ENCODE results near the gene PYGB. TPM values are rescaled to one million over a fixed set of nuclear protein-coding genes. Genes with fewer than 3 reads are reported as not detected.

Gene PYGB
- total RNA-seq, 1 donor from 2014 or later, result 46.6 TPM

DNA sequence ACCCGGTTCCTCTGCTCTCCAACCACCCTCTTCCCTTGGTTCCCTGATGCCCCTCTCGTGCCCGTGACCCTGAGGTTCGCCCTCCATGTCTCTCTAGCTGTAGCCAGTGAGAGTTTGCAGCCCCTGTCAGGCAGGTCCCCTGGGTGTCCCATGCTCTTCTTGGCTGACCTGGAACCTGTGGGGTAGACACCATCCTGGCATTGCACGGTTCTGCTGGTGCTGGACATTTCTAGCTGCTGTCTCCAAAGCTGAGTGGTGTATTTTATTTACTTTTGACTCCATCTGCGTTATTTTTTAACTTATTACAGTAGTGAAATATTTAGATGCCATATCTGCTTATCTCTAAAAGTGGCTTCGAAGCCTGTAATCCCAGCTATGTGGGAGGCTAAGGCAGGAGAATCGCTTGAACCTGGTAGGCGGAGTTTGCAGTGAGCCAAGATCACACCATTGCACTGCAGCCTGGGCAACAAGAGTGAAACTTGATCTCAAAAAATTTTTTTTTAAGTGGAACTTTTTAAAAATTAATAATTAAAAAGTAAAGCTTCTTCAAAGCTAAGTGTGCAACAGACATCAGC, 39.8 kb upstream of the PYGB start:
- TF ChIP-seq, protein P1, sequence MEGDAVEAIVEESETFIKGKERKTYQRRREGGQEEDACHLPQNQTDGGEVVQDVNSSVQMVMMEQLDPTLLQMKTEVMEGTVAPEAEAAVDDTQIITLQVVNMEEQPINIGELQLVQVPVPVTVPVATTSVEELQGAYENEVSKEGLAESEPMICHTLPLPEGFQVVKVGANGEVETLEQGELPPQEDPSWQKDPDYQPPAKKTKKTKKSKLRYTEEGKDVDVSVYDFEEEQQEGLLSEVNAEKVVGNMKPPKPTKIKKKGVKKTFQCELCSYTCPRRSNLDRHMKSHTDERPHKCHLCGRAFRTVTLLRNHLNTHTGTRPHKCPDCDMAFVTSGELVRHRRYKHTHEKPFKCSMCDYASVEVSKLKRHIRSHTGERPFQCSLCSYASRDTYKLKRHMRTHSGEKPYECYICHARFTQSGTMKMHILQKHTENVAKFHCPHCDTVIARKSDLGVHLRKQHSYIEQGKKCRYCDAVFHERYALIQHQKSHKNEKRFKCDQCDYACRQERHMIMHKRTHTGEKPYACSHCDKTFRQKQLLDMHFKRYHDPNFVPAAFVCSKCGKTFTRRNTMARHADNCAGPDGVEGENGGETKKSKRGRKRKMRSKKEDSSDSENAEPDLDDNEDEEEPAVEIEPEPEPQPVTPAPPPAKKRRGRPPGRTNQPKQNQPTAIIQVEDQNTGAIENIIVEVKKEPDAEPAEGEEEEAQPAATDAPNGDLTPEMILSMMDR (IDR thresholded peaks at IDR 0.05; ENCODE audit: unreplicated experiment), result no peak
- Mint-ChIP-seq H3K27ac (no peak overlapping the region), H3K27me3 (ENCODE audit: low read depth) (no peaks in the 10 kb centered on the region), H3K36me3 (peaks cover 22% of the 10 kb centered on the region), H3K4me3 (no peak overlapping the region), H3K9me3 (peaks cover 4% of the 10 kb centered on the region), H3K4me1 (peaks cover 7% of the 10 kb centered on the region)
- DNase-seq (ENCODE audit: low spot score in 2 of 2, unreplicated experiment in 2 of 2), result no peak

DNA sequence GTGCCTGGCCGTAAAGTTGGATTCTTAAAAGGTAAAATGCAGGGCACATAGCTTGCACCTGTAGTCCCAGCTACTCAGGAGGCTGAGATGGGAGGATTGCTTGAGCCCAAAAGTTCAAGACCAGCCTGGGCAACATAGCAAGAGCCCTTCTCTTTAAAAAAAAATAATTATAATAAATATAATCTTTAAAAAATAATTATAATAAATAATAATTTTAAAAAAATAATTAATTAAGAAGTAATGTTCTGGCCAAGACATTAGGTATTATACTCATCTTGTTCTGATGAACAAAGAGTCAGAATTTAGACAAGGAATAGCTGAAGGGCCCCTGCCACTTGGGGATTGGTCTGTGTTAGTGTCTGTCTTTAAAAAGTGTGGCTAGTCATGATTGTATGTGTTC, 38.5 kb upstream of the PYGB start:
- Mint-ChIP-seq H3K27me3 (ENCODE audit: low read depth) (no peaks in the 10 kb centered on the region), H3K9me3 (no peaks in the 10 kb centered on the region), H3K27ac (no peak overlapping the region), H3K36me3 (peaks cover 19% of the 10 kb centered on the region), H3K4me1 (peaks cover 7% of the 10 kb centered on the region), H3K4me3 (no peak overlapping the region)
- no peak for DNase-seq (ENCODE audit: low spot score in 2 of 2, unreplicated experiment in 2 of 2)
- TF ChIP-seq, protein P1 (IDR thresholded peaks at IDR 0.05; ENCODE audit: unreplicated experiment), result no peak

DNA sequence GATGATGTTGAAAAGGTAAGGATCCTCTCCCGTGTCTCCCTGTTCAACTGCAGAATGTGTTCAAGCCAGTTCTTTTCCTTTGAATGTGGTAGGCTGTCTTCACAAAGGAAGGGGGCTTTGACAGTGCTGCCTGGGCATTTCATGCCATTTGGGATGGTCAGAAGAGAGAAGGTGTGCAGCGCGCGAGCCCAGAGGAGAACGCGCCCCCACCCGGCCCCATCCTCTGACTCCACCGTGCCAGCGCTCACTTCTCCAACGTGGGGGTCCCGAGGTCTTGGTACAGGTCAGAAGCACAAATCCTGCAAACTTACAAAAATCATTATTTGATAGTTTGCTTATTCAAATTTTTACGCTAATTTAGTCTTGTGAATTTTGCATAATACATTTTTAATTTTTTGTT, 38.0 kb upstream of the PYGB start:
- H3K4me3 Mint-ChIP-seq, result no peak overlapping the region
- TF ChIP-seq, protein P1 (IDR thresholded peaks at IDR 0.05; ENCODE audit: unreplicated experiment), result no peak
- H3K27me3 Mint-ChIP-seq (ENCODE audit: low read depth), result no peaks in the 10 kb centered on the region
- H3K36me3 Mint-ChIP-seq, result peaks cover 19% of the 10 kb centered on the region
- H3K9me3 Mint-ChIP-seq, result no peaks in the 10 kb centered on the region
- peaks cover 7% of the 10 kb centered on the region for H3K4me1 Mint-ChIP-seq
- H3K27ac Mint-ChIP-seq, result no peak overlapping the region
- DNase-seq (ENCODE audit: low spot score in 2 of 2, unreplicated experiment in 2 of 2), result no peak

DNA sequence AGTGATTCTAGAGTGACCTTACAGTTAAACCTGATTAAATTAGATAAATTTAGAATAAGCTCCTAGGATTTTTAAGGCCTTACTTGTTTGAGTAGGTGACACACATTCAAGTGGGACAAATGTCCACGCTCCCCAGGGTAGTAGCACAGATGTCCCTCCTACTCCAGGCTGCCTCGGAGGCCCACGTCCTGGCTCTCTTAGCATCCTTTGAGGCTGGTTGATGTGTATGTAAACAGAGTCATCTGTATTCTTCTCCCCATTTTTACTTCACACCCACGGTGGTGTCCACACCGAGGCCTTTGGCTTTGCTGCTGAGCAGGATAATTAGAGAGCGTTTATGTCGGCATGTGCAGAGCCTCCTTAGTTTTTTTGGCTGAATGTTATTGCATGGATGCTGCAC, 36.6 kb upstream of the PYGB start:
- Mint-ChIP-seq H3K36me3 (peaks cover 23% of the 10 kb centered on the region), H3K9me3 (no peaks in the 10 kb centered on the region), H3K27ac (no peak overlapping the region), H3K4me3 (no peak overlapping the region), H3K4me1 (peaks cover 3% of the 10 kb centered on the region), H3K27me3 (ENCODE audit: low read depth) (no peaks in the 10 kb centered on the region)
- no peak for DNase-seq (ENCODE audit: low spot score in 2 of 2, unreplicated experiment in 2 of 2)
- TF ChIP-seq, protein P1 (IDR thresholded peaks at IDR 0.05; ENCODE audit: unreplicated experiment), result no peak

DNA sequence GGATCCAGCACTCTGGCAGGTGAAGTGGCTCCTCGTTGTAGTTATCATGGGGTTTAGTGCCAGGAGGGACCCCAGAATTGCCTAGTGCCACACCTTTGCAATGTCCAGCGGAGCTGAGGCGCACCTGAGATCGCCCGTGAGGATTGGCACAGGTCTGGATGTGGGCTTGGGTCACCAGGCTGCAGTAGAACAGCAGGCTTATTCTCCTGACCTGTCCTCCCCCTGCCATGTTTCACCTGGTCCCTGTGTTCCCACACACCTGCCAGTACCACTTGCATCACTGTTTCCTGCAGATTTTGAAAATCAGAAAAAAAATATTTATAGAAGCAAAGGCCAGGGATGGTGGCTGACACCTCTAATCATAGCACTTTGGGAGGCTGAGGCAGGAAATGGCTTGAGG, 35.6 kb upstream of the PYGB start:
- Mint-ChIP-seq H3K4me1 (peaks cover 3% of the 10 kb centered on the region), H3K4me3 (no peak overlapping the region), H3K27me3 (ENCODE audit: low read depth) (no peaks in the 10 kb centered on the region), H3K36me3 (peaks cover 23% of the 10 kb centered on the region), H3K9me3 (no peaks in the 10 kb centered on the region), H3K27ac (no peak overlapping the region)
- TF ChIP-seq, protein P1 (IDR thresholded peaks at IDR 0.05; ENCODE audit: unreplicated experiment), result no peak
- no peak for DNase-seq (ENCODE audit: low spot score in 2 of 2, unreplicated experiment in 2 of 2)

All from mesothelial cell of epicardium (in vitro differentiated cells).